GM21786 (cell line): ENCODE results near the gene LAMA5.

Source experiments
- ATAC-seq: cut with Tn5 transposase; IDR thresholded peaks from one replicate; pipeline ENCODE4 v1.9.1; 2021; ENCODE audit not compliant: unreplicated experiment

LAMA5 gene

DNA sequence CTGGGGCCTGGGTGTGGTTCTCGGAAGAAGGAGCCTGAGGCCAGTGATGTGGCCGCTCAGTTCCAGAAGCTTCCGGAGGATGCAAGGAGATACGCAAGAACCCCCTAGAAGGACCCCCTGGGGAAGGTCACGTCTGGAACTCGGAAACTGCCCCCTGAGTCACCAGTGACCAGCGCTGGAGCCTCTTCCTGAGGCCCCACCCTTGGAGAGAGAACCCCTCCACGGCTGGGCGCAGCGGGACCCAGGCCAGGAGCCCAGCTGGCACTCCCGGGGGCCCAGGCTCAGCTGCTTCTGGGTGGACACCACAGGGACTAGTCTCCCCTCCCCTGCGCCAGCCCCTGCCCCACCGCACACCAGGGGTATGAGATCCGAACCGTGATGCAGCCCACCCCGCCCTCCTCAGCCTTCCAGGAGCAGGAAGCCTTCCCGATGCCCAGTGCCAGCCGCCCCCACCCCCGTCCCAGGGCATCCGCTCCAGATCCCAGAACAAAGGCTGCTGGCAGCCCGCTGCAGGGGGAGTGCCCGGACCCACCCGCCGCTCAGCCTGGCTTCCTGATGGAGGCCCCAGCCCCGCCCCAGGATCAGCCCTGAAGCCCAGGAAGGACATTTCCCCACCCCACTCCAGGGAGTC is 7.5 kb downstream of the LAMA5 start:
- ATAC-seq: no peak

DNA sequence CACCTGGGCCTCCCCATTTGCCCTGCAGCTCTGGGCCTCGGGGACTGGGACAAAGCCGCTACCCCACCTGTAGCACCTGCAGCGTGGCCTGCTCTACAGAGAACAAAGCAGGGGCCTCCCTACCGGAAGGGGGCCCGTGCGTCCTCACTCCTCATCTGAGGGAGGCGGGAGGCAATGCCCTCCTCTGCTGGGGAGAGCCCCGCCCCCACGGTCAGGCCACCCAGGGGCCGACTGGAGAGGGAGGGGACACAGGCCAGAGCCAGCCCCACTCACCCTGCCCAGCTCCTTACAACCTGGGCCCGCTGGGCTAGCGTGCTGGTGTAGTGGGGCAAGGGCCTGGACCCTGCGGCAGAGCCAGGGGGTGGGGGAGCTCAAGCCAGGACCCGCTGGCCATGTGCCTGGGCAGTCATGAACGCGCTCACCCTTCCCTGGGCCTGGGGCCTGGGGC is 8.0 kb downstream of the LAMA5 start:
- ATAC-seq: no peak

DNA sequence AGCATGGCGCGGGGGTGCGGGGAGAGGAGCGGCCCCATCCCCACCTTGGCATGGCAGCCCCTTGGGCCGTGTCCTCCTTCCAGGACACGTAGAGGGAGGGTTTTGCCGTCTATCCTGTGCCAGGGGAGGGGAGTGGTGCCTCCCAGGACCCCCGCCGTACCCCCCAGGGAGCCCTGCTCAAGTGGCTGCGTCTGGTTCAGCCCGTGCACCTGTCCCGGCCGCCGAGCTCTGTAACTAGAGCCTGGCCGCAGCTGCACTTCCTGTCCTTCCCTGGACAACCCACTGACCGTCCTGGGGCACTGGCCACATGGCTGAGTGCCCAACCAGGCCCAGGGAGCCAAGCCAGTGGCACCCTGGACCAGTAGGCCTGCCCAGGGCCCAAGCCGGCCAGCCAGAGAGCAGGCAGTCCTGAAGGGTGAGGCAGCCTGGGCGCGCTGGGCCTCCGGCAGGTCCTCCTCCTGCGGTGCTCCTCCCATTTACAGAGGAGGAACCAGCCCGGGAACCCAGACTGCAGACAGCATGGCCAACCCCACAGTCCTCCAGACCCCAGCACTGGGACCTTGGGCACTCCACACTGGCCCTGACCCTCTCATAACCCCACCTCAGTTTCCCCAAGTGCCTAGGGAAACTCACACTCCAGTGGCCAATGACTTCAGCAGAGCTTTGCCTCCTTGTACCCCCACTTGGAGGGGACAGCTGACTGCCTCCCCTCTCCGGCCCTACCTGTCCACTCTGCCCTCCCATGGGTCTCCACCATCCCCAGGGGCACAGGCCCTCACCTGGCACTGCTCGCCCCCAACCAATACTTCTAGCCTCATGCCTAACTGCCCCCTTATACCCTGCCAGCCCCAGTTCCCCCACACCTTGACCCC is 8.7 kb downstream of the LAMA5 start:
- no peak for ATAC-seq

DNA sequence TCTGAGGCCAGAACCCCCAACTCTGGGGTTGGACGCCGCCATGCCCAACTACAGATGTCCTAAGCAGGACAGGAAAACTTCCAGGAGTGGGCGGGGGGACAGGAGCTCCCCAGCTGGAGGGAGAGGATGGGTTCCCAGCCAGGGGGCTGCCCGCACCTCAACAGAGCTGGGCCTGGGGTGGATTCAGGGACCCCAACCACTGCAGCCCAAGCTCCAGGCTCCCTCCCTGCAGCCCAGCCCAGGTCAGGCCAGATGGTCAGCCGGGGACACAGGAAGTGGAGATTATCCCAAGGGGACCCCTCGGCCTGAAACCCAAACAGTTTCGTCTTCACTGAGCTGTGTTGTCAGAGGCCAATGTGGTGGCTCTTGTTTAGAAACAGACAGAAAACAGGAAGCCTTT is 9.4 kb downstream of the LAMA5 start:
- no peak for ATAC-seq

DNA sequence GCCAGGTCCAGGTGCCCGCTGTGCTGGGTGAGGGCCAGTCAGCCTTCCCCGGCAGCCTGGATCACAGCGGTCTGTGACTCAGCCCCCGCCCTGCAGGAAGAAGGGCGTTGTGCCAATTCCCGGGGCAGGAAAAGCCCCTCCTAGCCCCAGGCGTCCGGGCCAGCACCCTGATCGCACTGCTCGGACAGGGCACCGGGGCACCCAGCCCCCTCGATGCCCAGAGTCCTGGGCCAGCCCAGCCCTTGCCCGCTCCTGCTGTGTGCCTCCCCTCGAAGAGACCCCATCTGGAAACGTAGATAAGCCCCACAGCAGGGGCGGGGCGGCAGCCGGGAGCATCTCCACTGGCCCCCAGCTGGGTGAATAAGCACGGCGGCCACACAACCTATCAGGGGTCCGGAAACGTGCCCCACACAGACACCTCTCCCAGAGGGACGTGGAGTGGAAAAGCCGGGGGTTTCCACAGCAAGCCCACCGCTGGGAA is 9.9 kb downstream of the LAMA5 start:
- ATAC-seq: no peak

DNA sequence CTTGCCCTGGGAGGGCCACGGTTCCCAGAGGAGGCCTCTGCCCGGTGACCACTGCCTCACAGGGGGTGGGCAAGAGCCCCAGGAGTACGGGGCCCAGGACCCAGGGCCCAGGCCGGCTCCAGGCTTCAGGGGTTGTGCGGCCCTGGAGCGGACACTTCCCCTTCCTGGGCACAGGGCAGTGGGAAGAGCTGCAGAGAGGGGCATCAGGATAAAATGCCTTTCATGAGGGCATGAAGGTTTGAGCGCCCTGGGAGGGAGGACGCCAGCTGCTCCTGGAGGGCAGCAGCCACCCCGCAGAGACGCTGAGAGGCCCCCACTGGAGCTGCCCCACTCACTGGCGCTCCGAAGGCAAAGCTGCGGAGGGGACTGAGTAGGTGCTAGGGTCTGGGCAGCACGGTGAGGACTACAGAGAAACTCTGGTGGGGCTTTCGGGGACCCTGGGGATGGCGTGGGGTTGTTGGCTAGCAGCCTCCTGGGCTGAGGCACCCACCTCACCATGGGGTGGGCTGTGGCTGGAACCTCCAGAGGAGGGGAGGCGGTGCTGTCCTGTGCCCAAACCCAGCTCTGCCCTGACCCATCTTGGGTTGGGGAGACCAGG is 10.4 kb downstream of the LAMA5 start:
- ATAC-seq: no peak

DNA sequence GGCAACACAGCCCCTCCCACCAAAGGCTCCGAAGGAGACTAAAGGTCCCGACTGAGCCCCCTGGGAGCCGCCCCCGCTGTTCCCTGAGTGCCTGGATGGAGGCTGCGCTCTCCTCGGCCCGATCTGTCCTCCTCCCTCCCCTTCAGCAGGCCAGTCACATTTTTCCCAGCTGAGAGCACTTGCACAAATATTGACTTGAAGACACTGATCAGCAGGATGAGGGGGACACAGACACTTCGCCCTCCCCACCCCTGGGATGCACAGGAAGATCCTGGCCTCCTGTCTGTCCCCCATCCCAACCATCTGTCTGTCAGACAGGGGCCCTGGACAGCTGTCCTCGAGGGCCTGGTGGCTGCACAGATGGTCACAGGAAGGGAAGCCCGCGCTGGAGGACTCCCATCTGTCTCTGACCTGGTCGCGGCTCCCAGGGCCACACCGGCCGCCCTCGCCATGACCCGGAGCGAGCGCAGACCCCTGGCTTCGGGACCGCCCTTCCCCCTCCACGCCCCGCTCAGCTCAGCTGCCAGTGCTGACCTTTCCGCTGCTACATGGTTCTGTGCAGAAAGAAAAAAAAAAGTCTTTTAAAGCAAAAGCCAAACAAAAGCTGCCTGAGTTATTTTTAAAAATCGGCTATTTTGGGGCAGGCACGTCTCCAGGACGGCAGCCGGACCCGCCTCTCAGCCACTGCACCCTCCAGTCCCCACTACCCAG is 11.1 kb downstream of the LAMA5 start:
- no peak for ATAC-seq

DNA sequence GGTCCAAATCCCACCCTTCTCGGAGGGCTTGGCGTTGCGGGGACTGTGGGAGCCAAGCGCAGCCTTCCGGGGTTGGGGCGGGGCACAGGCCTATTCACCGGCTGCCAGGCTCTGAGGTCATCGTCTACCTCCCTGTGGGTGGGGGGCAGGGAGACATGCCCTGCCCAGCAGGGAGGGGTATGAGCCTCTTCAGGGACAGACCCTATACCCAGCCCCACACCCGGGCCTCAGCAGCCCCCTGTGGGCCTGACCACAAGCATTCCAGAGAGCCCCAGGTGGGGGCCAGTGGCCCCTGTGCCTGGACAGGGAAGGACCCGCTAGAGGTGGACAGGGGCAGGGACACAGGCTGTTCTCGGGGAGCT is 11.6 kb downstream of the LAMA5 start:
- ATAC-seq: no peak

DNA sequence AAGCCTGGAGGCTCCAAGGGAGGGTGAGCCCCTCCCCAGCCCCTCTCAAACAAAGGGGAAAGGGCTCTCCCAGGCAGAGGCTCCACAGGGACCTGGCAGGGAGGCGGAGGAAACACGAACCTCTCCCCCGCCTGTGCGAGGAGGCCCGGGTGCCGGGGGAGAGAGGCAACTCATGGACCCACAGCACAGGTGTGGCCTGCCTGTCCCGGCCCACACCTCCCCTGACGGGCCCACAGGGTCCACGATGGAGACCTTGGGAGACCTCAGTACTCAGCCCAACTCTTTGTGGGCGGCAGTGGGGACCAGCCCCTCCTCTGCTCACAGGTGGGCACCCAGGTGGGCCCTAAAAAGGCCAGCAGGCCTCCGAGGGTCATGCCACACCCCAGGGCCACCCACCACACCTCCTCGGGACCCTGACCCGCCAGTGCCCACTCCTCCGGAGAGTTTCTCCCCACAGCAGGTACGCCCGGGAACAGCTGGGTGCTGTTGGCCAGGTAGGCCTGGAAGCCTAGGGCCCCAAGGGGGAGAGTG is 12.2 kb downstream of the LAMA5 start:
- ATAC-seq: no peak

DNA sequence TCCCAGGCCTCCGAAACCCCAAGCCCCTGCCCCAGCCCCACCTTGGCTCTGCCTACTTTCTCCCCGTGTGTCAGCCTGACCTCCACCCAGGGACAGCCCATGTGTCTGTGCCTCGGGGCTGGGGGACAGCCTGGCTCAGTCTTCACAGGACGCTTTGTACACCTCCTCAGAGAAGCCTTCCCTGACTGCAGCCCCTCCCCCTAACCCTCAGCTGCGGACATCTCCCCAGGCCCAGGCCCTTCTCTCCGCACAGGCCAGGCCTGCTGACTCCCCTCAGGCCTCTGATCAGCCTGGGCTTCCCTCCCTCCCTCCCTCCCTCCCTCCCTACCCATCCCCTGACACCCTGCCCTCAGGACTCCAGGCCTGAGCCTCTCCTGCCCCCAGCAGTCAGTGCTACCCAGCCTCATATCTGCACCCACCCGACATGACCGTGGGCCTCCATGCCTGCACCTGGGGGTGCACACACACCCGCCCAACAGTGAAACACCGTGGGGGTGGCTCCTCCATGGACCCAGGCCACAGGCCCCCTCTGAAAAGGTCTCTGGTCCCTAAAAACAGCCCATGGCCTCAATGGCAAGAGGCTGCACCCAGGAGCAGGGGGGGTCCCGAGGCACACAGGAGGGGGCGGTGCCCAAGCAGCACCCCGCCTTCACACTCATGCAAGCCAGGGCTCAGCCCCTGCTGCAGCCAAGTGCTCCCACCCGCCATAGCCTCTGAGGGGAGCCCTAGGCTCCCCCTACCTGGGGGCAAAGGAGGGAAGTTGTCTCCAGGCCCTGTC is 12.9 kb downstream of the LAMA5 start:
- no peak for ATAC-seq

DNA sequence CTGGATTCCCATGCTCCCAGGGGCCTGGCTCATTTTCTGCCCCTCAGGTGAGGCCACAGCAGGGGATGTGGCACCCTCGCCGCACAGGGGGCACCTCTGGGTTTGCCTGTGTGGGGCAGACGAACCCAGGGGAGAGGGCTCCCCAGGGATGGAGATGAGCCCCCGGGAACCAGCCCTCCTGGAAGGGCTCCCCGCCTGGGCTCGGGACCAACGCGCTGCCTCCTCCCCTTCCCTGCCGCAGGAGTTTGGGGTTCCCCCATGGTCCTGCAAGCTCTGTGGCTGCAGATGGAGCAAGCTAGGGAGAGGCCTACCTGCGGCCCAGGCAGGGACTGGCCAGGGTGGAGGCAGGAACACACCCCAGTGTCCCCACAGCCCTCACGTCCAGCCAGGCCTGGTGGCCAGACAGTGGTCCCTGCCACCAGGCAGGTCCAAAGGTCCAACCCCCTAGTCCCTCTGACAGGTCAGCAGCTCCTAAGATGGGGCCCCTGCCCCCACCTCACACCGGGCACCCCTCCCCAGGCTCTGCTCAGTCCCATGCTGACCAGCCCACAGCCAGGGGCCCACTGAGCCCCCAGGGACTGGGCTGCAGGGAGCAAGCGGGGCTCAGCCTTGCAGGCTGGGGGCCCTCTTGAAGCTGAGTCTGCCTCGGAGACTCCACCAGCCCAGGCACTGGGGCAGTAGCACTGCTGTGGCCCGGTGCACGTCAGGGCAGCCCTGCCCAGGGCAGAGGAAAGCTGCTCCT is 13.7 kb downstream of the LAMA5 start:
- no peak for ATAC-seq

DNA sequence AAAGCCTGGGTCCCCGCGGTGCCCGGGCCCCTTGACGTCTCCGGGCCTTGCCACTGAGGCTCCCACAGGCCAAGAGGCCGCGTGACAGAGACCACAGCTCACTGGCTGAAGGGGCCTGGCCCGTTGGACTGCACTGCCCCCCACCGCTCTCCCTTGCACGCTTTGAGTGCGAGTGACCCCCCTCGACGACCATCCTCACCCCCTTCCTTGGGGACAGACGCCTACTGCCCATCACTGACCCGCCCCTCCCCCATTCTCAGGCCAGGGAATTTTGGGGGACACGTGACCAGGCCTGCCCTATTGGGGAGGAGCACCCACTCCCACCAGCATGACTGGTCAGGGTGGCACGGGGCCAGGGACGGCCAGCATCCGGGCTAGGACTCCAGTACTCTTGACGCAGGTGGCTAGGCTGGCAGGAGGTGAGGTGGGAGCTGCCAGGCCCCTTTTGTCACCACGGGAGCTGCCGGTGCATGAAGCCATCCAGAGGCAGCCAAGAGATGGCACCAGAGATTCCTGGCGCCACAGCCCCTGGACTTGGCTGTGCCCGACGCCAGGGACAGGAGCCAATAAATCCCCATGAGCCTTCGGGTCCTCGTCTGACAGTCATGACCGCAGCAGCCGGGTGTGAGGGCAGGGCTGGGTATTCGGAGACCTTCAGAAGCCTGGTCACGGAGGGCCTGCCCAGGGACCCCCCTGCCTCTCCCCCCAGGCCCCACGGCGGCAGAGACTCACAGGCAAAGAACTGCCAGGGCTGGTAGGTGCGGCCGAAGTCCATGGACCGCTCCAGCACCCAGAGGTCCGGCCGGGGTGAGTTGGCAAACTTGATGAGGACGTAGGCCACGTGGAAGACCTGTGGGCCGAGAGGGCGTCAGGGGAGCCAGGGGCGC is 14.5 kb downstream of the LAMA5 start:
- ATAC-seq: no peak

DNA sequence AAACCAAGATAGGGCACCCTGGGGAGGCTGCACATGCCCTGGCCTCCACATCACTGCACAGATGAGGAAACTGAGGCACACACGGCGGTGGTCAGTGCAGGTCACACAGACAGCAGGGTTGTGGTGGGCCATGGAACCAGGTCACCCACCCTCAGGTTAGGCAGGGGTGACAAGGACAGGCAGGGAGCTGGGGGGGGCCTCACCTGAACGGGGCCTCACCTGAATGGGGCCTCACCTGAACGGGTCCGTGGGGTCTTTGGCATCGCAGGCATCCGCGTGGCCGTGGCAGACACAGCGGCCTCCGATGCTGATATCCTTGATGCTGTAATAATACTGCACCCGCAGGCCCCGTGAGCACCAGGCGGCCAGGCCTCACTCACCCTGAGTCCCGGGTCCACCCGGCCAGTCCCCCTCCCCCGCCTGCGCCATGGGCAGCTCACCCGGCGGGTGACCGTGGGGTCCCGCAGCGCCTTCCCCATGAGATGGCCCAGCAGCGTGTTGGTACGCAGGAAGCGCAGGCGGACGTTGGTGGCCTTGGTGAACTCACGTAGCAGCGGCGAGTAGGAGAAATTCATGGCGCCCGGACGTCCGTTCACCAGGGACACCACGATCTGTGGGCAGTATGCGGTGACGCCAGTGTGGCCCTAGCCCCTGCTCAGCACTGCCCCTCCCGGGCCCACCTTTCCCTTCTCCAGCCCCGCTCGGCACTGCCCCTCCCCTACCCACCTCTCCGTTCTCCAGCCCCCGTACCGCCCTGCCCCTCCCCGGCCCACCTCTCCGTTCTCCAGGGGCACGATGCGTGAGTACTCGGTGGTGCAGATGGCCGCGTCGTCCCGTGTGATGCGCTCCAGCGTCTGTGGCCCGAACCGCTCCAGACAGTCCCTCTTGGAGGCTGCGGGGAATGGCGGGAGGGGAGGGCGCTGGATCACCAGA is 15.4 kb downstream of the LAMA5 start:
- no peak for ATAC-seq

DNA sequence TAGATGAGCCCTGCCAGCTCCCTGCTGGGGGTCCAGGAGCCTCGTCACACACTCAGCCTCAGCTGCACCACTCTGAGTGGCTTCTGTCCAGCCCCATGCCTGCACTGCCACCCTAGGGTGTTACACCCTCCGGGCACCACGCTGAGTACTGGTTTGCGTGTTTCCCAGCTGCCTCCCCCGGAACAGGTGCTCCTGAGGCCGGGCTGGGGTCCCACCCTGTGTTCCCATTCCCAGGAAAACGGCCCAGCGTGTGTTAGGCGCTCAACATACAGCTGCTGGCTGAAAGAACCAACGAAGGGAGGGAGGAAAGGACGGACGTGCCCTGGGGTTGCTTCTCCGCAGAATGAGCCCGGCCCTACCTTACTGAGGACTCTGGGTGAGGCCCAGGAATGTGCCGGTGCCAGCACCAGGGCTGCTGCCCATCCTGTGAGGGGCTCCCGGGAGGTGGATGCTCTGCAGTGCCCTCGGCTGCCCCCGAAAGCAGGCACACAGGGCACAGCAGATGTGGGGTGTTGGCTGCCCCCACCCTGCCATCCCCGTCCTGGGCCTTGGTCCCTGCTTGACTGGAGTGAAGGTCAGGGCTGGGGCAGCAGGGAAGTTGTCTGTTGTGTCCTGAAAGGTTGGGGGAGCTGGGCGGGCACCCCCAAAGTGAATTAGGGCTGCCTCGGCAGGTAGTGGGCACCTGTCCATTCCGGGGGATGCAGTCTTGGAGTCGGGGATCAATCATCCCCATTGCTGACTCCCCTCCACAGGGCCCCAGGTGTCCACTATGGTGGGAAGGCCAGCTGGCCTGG is 16.3 kb downstream of the LAMA5 start:
- no peak for ATAC-seq

DNA sequence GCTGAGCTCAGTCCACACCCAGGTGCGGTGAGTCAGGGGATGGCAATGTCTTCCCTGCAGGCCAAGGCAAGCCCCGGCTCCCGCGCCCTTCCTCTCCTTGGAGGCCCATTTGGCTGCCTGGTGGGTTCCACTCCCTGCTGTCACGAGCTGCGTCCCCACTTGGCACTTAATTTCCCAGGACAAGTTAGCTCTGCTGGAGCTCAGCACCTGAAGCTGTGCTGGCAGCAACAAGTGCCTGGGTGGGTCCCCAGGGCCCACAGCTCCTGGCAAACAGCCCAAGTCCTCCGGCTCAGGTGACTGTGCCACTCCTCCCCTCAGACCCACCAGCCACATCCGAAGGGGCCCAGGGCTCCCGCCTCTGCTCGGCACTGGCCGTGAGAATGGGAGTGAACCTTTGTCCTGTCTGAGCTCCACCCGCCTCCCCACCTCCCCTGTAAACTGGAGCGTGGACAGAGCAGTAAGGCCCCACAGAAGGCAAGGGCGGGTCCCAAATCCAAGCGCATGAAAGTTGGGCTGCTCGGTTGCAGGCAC is 16.9 kb downstream of the LAMA5 start:
- ATAC-seq: no peak

DNA sequence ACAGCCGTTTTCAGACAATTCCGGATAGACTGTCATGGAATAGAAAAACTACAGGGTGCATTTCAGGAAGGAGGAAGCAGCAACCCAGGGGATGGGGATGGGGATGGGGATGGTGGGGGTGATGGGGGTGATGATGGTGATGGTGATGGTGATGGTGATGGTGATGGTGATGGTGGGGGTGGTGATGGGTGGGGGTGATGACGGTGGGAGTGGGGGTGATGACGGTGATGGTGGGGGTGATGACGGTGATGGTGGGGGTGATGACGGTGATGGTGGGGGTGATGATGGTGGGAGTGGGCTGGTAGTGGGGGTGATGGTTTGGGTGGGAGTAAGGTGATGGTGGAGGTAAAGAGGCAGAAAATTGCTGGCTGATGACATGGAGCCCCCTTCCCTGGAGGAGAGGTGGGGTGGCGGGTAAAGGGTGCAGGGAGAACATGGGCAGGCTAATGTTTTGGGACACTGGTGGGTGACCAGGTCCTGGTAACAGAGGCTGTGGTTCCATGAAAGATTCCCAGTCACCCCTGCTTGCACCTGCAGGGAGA is 17.5 kb downstream of the LAMA5 start:
- ATAC-seq: no peak
